Daoy (cell line): ENCODE measurements around the gene FBXO9. TPM values are rescaled to one million over a fixed set of nuclear protein-coding genes. Genes with fewer than 3 reads are reported as not detected.

ENCODE experiments used
- DNase-seq: peaks from one replicate; pipeline ENCODE4 v3.0.0-alpha.2; 2015; ENCODE audit warnings: low read depth
- total RNA-seq: library from RNA; depleted of rRNA; stranded (reverse); fragments of >200 nt; shearing (Covaris generic); gene quantifications from 2 replicates; pipeline ENCODE4 v1.2.3, GENCODE V29; 2014

The FBXO9 gene
- total RNA-seq, 1 experiment from 2014 or later = 74.7 TPM

DNA sequence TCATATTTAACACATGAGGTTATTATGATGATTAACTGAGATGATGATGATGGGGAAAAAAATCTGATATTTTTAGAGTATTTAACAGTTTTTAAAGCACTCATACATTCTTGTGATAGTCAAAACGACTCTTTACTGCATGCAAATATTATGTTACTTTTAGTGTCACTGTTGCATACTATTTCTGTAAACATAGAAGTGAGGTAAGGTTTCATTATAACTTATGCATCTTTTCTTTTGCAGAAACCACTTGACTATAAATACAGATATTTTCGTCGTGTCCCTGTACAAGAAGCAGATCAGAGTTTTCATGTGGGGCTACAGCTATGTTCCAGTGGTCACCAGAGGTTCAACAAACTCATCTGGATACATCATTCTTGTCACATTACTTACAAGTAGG is 30.1 kb downstream of the FBXO9 start:
- no peak for DNase-seq

DNA sequence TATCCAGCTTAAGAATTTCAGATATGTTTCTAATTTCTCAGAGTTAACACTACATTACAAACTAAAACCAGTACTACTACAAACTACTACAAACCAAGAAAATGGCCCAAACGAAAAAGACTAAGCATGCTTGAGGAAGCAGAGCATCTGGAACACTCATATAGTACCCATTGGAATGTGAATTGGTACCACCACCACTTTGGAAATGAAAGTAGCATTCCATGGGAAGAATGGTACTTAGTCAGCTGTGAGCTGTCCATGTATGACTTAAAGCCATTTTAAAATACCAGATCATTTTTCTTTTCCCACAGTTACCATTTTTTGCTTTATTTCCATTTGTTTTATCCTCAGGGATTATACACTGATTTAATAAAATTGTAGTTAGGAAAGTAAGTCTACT is 30.5 kb downstream of the FBXO9 start:
- DNase-seq = no peak

DNA sequence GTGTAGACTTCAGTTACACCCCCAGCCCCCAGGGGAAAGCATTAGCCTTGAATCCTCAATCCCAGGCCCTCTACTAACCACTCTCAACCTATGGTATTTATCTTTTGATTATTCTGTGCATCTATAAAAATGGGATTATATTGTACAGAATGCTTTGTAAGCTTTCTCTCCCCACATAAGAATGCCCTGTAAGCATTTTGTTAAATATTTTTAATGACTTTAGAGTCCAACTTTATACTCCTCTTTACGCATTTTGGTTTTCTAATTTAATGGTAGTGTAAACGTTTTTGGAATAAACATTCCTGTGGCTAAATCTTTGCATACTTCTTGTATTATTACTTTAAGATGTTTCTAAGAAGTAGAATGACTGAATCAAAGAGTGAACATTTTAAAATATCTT is 35.4 kb downstream of the FBXO9 start:
- no peak for DNase-seq

DNA sequence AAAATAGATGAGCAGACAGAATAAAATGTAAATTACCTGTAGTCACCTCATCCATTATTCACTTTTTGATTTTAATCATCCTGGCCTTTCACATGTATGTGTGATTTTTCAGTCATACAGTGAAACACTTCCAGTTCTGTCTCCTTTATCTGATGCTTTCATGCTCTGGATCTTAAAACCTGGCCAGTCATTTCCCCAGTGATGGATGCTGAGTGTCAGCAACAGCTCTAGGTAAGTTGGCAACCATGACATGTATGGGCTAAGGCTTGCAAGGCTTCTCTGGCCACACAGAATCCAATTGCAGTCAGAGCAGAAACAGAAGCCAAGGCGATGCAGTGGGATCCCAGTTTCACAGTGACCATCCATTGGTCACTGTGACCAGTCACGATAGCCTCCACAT is 35.8 kb downstream of the FBXO9 start:
- no peak for DNase-seq

DNA sequence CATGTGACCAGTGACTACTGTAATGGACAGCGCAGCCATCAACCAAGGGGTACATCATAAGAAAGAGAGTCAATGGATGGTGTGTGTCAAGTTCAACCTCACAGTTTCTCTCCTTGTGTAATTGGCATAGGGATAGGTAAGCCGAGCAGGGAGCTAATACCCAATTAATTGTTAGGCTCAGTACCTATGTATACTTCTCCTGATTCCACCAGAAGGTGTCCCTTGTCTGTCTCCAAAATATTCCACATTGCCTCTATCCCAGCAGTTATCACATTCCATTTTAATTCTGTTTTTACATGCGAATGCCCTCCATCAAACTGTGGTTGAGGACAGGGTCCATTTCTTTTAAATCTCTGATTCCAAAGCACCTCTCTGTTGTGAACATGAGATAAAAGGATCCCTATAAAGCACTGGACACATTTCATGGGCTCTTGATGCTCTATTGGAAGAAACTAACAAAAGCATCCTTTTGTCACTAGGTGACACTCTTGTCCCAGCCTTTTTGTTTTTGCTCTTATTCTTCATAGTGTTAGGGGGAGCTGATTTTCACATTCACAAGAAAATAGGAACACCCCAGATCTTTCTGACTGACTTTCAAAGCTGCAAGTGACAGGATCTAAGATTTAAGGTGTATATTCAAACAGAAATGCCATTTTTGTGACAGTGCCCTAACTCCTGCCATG is 38.9 kb downstream of the FBXO9 start:
- no peak for DNase-seq

DNA sequence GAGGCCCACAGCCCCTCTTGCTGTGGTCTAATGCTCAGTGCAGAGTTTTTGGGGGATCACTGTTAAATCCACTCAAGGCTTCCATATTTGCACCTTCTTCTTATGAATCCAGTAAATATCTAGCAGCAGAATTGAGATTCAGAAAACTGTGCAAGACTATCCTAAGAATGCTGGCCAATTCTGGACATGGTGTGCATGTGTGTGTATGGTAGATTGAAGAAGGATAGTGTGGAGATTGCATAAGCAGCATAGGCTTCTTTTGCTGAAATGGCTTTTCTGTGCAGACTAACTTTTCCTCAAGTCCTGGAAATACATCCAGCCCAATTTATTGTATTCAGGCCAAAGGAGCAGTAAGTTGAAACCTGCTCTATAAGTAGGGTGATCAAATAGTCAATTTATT is 39.7 kb downstream of the FBXO9 start:
- no peak for DNase-seq

DNA sequence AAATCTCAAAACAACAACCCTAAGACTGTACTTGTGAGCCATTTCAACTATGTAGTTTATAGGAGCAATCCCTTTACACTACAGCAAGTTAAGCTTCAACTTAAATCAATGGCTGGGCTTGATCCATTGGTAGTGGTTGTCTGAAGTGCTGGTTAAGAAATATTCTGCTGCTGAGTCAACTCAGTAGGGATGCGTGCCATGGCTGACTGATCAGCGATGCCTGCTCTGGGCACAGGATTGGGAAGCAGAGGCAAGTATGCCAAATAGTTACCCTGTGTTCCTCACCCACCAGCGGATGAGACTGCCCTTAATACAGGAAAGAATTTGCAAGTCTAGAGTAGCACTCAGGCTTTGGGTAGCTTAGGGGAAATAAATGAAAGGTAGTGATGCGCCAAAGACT is 41.9 kb downstream of the FBXO9 start:
- DNase-seq = peak; percentile 50

DNA sequence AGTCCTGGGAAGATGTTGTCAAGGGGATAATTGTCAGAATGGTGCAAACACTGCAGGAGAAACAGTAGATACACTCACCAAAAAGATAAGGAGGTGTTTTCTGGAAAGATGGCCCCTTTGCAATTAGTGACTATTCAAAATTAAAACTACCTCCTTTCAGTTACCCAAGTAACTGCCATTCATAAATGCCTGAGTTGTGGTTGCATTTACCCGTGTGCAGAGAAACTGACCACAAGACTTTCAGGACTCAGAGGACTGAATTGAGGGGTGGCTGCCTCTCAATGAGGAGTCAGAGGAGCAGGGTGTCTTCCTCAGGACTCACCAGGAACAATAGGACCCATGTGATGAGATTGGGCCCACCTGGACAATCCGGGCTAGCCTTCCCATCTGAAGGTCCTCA is 44.4 kb downstream of the FBXO9 start:
- no peak for DNase-seq

DNA sequence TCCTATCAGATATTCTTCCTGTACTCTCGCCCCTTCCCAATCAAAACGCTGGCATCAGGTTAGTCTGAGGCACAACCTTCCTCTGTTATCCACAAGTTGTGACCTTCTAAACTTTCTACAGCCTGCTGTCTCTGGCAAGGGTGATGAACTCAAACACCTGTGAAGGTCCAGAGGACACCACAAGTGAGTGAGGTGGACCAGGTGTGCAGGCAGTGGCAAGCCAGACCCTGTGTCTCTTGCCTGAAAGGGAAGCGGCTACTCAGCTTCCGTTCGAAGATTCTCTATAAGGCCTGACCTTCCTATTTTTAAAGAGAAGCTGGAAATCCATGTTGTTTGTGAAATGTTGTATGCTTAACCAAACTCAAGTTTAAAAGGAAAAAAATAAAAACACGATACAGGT is 46.7 kb downstream of the FBXO9 start:
- DNase-seq = no peak

DNA sequence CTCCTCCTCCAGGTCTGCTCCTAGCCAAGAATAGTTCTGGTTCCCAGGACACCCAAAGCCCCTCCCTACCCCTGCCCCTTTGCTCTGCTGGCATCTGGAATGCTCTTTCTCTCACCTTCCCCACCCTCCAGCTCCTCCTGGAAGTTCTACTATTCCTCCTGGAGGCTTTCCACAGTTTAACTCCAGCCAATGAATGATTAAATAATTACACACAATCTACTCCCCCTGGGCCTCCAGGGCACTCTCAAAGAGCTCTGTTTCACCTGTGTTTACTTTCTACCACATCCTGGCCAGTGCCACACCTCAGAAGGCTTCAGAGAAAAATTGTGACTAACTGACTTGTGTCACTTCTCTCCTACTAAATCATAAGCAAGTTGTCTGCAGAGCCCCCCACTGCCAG is 47.2 kb downstream of the FBXO9 start:
- DNase-seq = no peak

DNA sequence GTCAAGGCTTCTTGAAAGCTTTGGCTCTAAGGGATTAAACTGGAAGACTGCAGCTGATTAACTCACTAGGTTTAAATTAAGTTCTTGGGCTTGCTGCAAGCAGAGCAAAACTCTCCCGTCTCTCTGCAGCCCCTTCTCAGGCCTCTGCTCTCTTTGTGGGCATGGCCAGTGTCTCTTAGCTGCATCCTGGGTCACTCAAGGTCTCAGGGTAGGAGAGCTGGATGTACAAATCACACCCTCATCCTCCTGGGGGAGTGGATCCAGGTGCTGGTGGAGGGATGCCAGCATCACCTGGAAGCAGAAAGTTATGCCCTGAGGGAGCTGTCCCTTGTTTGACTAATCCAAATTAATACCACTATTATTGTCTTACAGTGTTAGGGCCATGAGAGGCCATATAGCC is 47.7 kb downstream of the FBXO9 start:
- no peak for DNase-seq

DNA sequence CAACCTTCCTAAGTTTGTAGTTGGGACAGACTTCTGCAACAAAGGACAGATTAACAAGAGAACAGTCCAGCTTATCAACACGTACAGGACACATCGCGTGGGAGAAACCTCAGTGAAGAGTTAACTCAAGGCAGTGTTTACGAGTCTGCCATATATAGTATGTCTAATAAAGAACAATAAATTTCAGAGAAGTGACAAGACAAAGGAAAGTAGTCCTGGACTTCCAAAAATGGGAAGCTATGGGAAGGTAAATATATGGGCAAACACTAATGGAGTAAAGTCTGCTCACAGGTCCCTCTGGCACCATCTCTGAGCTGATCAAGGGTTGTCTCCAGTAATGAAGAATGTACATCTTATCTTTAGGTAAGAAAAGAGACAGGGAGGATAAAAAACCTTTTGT is 48.5 kb downstream of the FBXO9 start:
- no peak for DNase-seq

DNA sequence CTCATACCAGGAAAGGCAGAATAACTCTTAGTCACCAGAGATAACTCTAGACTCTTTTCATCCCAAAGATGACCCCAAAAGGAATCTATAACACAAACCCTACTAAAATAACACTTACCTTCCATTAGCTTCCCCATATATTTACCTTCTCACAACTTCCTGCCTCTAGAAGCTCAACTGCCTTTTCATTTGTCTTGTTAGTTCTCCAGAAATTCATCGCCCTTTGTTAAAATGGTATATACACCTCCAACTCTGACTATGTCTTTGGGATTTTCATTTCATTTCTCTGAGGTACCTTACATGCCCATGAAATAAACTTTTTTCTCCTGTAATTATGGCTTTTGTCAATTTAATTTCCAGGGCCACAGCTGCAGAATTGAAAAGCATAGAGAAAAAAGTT is 49.9 kb downstream of the FBXO9 start:
- no peak for DNase-seq

DNA sequence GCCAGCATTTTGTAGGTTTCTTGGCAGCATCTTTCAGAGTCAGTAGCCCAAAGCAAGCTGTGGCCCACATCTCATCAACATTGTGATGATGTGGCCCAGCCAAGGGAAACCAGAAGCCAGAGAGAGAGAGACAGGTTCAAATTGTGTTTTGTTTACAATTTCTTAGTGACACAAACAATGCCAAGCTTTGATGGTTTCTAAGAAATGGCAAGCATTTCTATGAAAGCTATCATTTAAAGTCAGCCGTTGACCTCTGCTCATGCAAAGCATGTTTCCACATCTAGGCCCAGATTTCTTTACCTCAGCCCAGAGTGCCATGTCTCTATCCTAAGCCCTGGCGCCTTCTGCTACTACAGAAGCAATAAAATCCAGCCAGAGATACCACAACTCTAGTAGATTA is 50.5 kb downstream of the FBXO9 start:
- DNase-seq = no peak

DNA sequence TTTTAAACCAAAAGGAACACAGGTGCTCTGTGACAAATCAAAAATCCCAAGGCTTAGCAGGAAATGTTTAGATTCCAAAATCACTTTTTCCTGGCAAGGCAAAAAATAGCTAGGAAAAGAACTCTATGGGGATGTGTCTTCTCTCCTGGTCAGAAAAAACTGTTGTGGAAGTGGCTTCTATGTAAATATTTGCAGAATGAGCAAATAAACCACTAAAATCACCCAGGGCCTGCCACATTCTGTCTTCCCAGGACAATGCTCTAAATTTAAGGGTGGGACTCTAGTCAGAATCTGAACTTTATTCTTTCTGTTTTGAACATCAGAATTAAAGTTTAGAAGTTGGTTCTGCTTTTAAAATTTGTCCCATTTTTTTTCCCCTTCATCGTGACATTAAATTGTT is 54.1 kb downstream of the FBXO9 start:
- peak; percentile 11 for DNase-seq

DNA sequence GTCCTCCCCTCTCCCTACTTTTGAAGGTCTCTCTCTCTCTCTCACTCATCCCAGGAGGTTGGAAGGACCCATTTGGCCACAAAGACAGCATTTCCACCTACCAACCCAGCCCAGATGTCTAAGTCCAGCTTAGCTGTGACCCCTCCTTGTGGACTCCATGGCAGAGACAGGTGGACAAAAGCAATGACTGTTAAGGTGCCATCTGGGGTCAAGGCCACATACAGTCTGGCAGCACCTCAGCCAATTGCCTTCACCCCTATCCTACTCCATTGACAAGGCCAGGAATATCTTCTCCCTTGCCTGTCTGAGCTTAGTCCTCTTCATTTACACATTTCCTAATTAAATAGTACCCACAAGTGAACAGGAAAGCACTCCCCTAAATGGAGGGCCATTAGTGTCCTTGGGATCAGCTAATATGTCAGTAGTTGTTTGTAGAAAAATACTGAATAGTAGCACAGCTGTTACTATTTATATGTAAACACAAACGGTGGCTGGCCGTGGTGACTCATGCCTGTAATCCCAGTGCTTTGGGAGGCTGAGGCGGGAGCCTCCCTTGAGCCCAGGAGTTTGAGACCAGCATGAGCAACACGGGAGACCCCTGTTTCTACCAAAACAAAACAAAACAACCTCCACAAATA is 54.7 kb downstream of the FBXO9 start:
- DNase-seq = peak; percentile 68

DNA sequence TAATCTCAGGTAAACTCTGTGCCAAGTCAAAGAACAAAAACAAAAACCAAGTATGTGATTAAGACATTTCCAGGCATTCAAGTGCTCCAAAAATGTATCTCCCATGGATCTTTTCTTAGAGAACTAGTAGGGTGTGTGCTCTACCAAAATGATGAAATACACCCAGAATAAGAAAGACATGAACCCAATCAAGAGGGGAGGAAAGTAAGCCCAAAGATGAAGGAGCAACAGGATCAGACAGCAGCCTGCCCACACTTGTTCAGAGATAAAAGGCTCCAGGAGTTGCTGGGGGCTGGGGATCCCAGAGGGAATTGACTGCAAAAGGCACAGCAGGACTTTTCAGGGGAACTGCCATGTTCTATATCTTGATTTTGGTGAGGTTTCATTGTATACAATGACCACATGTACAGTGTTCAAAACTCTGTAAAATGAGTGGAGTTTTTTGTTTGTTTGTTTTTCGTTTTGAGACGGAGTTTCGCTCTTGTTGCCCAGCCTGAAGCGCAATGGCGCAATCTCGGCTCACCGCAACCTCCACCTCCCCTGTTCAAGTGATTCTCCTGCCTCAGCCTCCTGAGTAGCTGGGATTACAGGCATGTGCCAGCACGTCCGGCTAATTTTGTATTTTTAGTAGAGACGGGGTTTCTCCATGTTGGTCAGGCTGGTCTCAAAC is 59.1 kb downstream of the FBXO9 start:
- no peak for DNase-seq

DNA sequence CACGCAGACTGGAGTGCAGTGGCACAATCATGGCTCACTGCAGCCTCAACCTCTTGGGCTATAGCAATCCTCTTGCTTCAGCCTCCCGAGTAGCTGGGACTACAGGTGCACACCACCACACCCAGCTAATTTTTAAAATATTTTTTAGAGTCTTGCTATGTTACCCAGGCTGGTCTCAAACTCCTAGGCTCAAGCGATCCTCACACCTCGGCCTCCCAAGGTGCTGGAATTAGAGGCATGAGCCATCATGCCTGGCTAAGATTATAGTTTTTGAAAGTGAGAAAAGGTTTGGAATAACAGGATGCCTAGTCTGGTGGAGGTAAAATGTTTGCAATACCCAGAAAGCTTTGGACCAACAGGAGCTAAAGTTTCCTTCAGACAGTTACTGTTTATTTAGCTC is 60.1 kb downstream of the FBXO9 start:
- DNase-seq = no peak

DNA sequence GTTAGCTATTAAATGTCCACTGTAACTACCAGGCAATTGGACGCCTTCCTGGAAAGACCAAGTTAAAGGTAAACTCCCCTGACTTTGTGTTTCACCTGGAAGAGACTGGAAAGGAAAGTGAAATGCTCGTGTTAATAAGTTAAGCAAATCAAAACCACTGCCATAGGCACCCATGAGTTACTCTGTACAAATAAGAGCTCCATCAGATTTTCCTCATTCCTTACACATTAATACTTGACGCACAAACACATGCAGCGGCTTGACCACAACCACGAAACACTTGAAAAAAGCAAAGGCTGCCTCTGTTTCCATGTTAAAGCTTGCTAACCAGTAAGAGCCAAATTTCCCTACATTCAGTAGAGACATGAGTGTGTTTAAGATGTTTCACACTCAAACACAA is 63.6 kb downstream of the FBXO9 start:
- DNase-seq = no peak

DNA sequence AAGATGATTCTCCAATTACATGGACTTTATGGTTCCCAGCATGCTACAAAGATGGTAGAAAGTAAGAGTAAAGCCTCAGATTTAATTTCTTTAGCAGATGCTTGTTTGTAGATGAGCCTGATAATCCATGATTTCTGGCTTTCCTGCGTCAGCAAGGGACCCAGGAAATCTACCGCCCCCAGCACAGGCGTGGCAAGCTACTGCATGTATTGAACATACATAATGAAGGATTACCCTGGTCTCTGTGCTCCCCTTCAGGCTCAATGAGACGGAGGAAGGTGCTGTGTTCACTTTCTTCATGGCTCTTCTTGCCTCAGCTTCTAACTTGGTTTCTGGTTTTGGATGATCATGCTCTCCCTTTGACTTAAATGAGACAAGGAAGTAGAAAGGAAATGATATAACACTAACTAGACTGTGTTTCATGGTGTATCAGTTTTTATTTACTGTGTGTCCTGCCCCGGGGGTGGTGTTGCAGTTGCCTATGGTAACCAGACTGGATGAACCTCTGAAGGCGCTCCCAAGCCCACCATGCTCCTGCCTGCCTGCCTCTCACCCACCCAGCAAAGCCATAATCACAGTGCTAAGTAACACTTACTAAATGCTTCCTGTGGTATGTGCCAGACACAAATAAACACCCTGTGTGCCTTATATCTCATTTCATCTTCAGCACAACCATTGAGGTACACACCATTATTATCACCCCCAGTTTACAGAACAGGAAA is 65.5 kb downstream of the FBXO9 start:
- DNase-seq = no peak

DNA sequence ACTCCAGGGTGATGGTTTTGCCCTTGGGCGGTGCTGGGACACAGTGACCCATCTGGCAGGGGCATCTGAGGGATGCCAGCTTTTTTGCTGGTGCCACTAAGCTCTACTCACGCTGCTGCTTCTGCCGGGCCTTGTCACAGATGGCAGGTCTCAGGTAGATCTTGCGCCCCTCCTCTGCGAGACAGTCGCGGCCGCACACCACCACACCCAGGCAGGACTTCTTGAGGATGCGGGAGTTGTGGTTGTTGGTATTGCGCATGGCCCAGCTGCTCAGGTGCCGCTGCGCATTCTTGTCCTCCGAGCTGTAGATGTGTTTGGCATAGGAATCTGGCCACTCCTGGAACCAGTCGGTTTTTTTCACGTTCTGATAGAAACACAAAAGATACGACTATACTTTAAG is 68.8 kb downstream of the FBXO9 start:
- no peak for DNase-seq

DNA sequence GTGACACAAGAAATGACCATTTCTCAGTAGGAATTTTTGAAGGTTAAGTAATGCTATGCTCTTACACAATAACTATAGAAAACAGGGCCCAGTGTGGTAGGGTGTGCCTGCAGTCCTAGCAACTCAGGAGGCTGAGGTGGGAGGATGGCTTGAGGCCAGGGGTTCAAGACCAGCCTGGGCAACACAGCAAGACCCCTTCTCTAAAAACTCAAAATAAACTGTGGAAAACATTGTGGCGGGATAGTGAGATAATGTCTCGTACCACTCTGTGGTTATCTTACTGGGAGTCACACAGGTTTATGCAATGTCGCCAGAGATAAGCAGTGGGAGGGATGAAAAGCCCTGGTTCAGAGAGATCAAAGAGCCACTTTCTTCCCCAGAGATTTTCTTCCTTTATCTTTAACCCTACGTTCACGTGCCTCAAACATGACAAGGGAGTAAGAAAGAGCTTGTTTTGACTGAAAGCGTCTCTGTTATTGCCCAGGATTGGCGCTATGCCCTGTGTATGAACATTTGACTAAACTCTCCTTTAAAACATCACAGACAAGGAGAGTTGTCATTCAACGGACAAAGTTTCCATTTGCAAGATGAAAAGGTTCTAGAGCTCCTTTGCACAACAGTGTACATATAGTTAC is 69.5 kb downstream of the FBXO9 start:
- no peak for DNase-seq
